Measurements from ENCODE around the gene APEH.

DNA sequence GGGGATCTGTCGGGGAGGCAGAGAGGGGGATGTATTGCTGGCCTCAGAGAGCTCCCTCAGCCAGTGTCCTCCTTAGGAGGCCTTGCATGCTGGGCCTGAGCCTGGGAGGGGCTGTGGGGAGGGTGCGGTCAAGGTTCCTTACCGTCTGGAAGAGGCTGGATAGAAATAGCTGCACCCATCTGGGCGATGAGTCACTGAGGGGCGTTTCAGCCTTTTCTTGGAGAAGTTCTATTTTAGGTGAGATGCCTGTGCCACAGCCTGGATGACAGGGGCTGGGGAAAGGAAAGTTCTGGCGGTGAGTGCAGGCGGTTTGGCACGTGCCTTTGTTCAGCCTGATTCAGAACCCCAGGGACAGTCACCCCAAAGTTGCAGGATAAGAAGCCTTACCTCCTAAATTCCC lies 35.7 kb upstream of the APEH start:
- TF ChIP-seq, protein P1, sequence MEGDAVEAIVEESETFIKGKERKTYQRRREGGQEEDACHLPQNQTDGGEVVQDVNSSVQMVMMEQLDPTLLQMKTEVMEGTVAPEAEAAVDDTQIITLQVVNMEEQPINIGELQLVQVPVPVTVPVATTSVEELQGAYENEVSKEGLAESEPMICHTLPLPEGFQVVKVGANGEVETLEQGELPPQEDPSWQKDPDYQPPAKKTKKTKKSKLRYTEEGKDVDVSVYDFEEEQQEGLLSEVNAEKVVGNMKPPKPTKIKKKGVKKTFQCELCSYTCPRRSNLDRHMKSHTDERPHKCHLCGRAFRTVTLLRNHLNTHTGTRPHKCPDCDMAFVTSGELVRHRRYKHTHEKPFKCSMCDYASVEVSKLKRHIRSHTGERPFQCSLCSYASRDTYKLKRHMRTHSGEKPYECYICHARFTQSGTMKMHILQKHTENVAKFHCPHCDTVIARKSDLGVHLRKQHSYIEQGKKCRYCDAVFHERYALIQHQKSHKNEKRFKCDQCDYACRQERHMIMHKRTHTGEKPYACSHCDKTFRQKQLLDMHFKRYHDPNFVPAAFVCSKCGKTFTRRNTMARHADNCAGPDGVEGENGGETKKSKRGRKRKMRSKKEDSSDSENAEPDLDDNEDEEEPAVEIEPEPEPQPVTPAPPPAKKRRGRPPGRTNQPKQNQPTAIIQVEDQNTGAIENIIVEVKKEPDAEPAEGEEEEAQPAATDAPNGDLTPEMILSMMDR (IDR thresholded peaks at IDR 0.05): no peak
- no peak for TF ChIP-seq POLR2A (IDR thresholded peaks at IDR 0.05)

Data from esophagus squamous epithelium (tissue), 4 donors.